OCI-LY7 (cell line): Measurements from ENCODE around the gene GLYATL1.

ENCODE experiments used
- CTCF ChIP-seq: fragments of 200-600 bp; sonication (generic); conservative IDR thresholded peaks from 2 replicates; pipeline ENCODE4 v1.5.1; 2014; ENCODE audit warnings: mild to moderate bottlenecking, antibody characterized with exemption, low read length, moderate library complexity, mixed read lengths
- EZH2phosphoT487 ChIP-seq: fragments of 200-600 bp; sonication (generic); IDR thresholded peaks from 2 replicates; pipeline ENCODE4 v1.6.1; 2018; ENCODE audit warnings: low read depth, borderline replicate concordance, mild to moderate bottlenecking, mixed run types, antibody characterized with exemption, low read length, moderate library complexity, mixed read lengths

DNA sequence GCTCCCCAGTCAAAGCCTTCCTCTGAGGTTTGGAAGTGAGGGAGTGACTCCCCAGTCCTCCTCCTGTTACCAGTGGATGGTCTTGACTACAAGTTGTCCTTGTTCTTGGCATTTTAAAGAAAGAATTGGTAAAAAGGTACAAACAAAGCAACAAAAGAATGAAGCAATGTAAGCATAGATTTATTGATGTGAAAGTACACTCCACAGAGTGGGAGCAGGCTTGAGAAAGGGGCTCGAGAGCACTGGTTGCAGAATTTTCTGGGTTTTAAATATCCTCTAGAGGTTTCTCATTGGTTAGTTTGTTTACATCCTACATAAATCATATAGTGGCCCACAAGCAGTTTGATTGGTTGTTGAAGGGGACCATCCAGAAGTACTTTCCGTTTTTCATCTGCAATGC lies 22.7 kb upstream of the GLYATL1 start:
- no peak for TF ChIP-seq CTCF
- TF ChIP-seq EZH2phosphoT487, result no peak
